HG02678 (cell line): Measurements from ENCODE around the gene POC1A.

Experiments
- ATAC-seq: cut with Tn5 transposase; IDR thresholded peaks from one replicate; pipeline ENCODE4 v1.9.1; 2021; ENCODE audit warnings: mild to moderate bottlenecking, moderate library complexity; ENCODE audit not compliant: unreplicated experiment

The POC1A gene

DNA sequence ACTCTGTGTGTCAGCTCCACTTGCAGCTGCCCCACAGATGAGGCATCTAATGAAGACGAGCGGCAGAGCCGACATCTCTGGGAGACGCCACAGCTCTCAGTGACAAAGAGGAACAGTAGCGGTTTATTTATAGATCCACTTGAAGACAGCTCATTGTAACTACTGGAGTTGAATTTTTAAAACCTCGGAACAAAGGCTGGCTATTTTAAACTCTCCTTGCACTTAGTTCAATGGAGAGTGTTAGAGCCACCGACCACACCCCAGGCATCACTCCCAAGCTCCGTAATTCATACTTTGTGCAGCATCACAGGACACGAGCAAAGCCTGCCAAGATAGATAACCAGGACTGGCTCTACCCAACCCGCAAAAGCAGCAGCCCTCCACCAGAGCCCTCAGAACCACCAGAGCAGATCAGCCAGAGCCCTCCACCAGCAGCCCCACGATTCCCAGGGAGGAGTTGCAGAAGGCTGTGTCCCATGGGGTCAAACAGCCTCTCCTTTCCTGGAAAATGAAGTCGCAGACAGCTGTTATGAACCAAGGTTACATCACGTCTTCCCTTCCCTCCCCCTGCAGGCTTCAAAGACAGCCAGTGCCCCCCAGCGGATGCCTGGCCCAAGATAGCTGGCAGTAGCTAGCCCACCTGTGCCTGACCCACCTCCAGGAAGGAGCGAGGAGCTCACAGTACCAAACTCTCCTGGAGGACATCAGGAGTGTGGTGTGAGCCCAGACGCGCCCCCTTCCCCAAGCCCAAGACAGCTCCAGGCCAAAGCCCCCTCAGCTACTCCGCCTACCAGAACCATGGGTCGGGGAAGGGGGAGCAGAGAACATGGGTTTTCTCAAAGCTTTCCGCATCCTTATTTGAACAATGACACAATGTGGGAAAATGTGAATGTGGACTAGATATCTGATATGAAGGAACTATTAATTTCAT lies 45.7 kb downstream of the POC1A start:
- no peak for ATAC-seq

DNA sequence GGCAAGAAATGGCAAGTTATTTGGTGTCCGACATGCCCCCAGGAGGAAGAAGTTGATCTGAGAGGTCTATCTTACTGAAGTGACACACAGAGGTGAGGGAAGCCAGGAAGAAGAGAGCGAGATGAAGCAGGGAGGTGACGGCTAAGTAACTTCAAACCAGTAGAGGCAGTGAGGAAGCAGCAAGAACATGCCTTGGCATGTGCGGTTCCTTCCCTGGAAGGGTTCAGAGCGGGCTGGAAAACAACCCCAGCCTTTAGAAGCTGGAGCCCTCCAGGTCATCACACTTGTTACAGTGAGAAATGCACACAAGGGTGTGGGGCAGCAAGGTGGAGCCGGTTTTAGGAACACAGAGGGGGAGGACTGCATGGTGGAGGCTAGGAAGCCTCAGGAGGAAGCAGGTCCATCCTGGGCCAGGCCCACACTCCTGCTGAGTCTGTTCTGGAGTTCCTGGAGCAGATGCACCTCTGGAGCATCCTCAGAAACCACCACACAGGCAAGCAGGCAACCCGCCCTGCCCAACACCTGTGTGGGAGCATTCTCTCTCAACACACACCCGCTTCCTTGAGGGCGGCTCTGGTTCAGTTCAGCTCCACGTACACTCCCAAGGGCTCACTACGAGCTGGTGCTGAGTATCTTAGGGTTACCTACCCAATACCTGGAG lies 47.1 kb downstream of the POC1A start:
- ATAC-seq: no peak

DNA sequence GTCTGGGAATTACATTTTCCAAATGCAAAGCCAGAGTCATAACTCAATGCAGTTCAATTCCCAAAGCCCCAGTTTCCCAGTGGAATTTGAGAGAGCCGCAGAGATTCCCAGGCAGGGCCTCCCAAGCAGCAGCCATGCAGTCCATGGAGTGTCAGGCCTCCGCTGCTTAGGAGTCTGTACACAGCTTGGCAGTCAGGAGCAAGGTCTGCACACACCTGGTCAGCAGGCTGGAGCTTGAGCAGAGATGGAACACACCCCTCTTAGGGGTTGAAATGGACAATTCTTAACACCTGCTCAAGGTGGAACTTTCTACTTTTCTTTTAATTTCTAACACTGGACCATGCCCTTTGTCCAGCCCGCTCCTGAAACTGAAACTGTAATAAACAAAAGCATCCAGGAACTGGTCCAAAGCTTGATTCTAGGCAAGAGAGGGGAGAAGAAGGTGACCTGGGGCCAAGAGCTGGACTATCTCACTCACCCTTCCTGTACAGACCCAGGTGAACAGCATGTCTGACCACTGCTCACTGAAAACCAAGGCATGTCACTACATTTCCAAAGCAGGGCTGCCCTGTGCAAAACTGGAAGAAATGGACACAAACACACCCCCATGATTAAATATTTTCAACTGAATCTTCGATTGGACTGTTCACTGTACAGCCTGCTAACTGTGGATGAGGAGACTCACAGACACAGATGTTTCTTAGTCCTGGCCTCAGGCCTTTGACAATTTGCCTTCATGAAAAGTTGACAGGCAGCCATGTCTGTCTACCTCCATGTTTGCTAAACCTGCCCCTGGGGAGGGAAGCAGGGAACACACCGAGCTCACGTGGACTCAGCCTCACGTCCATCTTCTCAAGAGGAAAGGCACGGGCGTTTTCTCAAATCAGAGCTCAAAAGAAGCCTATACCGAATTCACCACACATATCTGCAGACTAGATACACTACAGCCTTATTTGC lies 49.3 kb downstream of the POC1A start:
- ATAC-seq: no peak

GRCh38 chr3:52102934-52103333 lies 51.3 kb downstream of the POC1A start:
- ATAC-seq: no peak

DNA sequence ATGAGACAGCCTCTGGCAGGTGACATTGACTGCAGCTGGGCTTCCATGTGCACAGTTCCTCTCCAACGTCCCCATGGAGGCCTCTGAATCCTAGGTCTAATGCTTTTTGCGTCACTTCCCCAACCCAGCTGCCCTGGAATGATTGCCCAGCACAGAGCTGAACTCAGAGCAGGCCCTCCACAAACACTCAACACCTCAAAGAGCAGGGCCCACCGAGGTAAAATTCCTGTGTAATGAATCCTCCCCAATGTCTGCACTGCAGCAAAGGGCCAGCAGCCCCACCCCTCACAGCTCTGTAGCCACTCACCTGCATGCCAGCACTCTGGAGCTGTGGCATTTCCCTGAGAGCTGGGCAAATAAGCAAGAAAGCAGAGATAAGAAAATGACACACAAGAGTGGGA lies 55.2 kb downstream of the POC1A start:
- no peak for ATAC-seq

- ATAC-seq: no peak
Observed at GRCh38 chr3:52097851-52098507, 56.2 kb downstream of the POC1A start.

DNA sequence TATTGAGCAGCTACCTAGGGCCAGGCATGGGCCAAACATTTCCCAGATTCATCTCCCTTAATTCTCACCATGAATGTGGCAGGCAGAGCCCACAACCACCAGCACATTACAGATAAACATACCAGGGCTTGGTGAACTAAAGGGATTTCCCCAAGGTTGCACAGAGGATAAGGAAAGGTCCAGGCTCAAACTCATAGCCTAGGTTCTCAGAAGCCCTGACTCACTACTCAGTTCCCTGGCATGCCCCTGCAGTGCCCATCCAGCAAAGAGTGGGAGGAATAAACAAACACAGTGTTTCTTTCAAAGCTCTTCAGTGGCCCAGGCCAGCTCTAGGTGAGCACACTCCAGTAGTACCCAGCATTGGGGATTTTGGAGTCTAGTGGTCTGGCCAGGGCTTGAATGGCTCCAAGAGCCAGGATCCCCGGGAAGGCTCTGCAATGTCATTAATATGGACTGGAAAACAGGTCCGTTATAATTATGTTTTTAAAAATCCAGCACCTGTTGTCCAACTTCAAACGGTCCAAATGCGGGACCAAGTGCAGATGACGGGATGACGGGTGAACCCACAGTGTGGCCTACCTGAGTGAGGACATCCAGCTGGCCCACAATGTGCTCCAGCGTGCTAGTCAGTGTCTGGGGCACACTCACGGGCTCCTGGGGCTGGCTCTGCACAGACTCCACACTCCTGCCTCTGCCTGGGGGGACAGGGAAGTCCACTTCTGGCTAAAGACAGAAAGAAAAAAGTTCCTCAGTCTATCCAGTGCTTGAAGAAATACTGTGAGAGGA lies 58.0 kb downstream of the POC1A start:
- ATAC-seq: no peak

DNA sequence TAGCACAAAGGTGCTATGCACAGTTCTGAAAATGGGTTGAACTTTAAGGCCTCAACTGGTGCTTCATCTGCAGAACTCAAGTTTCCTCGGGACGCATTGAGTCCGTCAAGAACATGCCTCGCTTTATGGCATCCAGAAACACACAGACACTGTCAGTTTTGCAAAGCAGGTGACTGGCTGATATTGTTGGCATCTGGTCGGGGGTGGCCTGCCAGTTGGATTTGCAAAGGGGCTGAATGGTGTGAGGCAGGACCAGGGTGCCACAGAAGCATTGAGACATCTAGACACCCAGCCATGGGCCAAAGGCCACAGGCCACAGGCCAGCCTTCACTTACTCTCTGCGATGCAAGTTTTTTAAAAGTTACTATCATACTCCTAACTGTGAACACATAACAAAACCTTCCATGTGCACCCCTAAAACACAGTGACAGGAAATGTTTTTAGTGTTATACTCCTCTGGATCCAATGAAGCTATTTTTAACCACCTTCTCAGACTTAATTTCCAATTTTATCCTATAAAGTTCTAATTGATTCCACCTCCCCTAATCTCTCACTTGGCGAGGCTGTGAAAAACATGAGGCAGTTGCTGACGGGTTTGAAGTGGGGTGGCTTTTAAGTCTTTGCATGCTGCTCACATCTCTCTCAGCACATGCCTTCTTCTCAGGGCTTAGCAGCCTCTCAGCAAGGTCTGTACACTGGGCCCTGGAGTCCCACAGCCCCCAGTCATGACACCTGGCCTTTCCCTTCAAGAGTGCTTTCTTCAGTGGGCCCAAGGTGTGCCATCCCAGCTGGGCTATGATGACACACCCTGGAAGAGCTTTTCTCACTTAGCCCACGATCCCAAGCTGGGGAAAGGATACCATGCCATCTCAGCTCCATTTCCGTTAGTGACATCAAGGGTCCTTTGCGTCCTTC lies 59.4 kb downstream of the POC1A start:
- no peak for ATAC-seq

- ATAC-seq: no peak
Observed at GRCh38 chr3:52093756-52094545, 60.3 kb downstream of the POC1A start.

DNA sequence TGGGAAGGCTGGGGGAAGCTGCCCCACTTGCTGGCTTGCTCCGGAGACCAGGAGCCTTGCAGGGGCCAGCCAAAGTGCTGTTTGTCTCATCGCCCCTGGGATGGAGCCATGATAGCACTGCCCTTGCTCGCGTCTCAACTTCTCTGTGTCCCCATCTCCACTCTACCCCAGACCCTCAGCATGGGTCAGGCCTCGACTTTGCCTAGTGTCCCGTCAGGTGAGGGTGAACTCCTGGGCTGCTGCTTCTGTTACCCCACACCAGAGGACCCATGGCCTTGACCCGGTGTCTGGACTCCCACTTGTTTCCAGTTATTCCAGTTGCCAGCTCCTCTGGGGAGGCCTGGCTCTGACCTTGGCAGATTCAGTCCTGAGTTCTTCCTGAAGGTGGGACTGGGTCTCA lies 61.3 kb downstream of the POC1A start:
- no peak for ATAC-seq

- ATAC-seq: no peak
Observed at GRCh38 chr3:52092271-52092660, 62.0 kb downstream of the POC1A start.

- no peak for ATAC-seq
Observed at GRCh38 chr3:52091586-52092270, 62.5 kb downstream of the POC1A start.

DNA sequence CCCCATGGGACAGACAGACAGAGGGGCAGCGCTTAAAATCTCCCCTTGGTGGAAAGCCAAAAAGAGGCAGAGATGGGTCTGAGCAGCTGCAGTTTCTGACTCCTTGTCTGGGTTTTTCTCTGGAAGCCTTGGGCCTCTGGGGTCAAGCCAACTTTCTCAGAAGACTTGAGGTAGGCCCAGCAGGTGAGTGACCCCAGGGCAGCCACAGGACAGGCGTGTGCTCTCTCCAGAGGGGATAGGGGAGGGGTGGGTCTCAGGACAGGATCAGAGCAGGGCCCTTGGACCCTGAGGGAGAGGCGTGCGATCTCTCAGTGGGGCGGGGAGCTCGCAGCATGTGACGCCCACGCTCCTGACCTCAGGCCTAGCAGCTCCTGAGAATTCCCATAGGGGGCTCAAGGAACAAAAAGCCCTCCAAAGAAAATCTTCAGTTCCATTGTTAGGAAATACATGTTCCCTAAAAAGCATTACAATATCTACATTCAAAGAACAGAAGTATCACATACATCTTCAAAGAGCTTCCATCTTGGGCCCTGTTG lies 63.2 kb downstream of the POC1A start:
- ATAC-seq: no peak

DNA sequence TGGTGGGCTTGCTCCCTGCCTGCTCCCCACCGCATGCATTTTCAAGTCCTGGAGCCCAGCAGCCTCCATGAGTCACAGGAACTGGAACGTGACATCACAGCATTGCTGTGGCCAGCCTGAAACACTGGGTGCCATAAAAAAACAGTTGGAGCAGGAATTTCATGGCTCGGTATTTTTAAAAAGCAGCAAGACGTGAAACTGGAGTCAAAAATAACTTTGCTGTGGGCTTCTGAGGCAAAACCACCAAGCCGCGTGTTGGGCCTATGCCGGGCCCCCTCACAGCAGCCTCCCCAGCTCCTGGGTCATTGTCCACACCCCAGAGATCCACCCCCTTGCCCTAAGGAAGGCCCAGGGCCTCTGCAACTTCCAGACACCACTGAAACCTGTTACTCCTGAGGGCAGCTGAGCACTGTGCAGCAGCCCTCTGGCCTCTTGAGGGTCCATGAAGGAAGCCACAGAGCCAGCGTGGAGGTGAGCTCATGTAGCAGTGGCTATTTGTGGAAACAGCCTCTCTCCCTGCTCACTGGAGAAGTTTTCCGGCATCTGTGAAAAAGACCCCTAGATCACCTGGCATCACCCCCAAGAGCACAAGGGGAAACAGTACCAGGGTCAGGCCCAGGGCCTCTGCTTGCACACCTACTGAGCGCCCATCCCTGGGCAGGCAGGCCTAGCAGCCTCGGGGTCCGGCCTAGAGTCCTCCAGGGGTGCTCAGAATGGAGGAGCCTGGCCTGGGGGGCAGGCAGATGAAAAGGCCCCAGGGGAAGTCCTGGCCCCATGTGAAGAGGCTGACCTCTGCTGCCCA lies 63.9 kb downstream of the POC1A start:
- no peak for ATAC-seq

DNA sequence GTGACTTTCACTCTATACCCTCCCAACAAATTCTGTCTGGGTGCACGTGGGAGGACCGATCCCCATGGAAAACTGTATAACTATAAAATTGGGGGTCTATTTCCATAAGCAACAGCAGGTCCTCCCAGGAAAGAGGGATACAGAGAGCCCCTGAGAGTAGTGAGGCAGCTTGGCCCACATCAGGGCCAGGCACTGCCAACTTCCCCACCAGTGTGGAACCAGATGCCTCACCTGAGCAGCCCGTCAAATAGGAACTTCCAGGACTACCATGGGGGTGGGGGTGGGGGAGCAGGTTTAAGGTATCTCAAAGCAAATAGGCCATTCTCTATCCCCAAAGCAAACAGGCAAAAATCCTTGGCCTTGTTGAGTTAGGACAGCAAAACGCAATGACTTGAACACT lies 64.5 kb downstream of the POC1A start:
- no peak for ATAC-seq
